NCI-H1092 treated with DMSO at 0.1 percent for 48 hours (cell line): ENCODE results near the gene GPR176.
"Not testable (repeated sequence)": the region's sequence is repeated elsewhere in the genome, so short reads cannot be mapped to it uniquely, and the experiment has no call there.

Experiments
- DNase-seq: peaks from one replicate; lab custom pipeline; 2025; lab: John Stamatoyannopoulos, UW

Gene GPR176

GRCh38 chr15:39935241-39935640 lies 15.2 kb upstream of the GPR176 start:
- no peak for DNase-seq

- DNase-seq: no peak
Observed at GRCh38 chr15:39934397-39935071, 14.5 kb upstream of the GPR176 start.

GRCh38 chr15:39931615-39932014 lies 11.5 kb upstream of the GPR176 start:
- DNase-seq: no peak

GRCh38 chr15:39926526-39926925 lies 6.5 kb upstream of the GPR176 start:
- no peak for DNase-seq

GRCh38 chr15:39925112-39925842 lies 5.2 kb upstream of the GPR176 start:
- DNase-seq: no peak

GRCh38 chr15:39924437-39924836 lies 4.4 kb upstream of the GPR176 start:
- DNase-seq: no peak

- DNase-seq: no peak
Observed at GRCh38 chr15:39922462-39923092, 2.5 kb upstream of the GPR176 start.

- no peak for DNase-seq
Observed at GRCh38 chr15:39921274-39921638, 1.2 kb upstream of the GPR176 start.

GRCh38 chr15:39920510-39921273 lies 626 bp upstream of the GPR176 start:
- peak; percentile 68 for DNase-seq

- DNase-seq: no peak
Observed at GRCh38 chr15:39919411-39919747, 687 bp downstream of the GPR176 start.

- no peak for DNase-seq
Observed at GRCh38 chr15:39918688-39919385, 1.2 kb downstream of the GPR176 start.

GRCh38 chr15:39914977-39915376 lies 5.1 kb downstream of the GPR176 start:
- no peak for DNase-seq

GRCh38 chr15:39909007-39909406 lies 11.1 kb downstream of the GPR176 start:
- DNase-seq: no peak

- no peak for DNase-seq
Observed at GRCh38 chr15:39908186-39908585, 11.9 kb downstream of the GPR176 start.

GRCh38 chr15:39907216-39907615 lies 12.8 kb downstream of the GPR176 start:
- DNase-seq: peak; percentile 13

- no peak for DNase-seq
Observed at GRCh38 chr15:39904115-39904514, 16.0 kb downstream of the GPR176 start.

- no peak for DNase-seq
Observed at GRCh38 chr15:39898317-39898716, 21.7 kb downstream of the GPR176 start.

GRCh38 chr15:39896846-39897245 lies 23.2 kb downstream of the GPR176 start:
- DNase-seq: no peak

- no peak for DNase-seq
Observed at GRCh38 chr15:39896101-39896500, 24.0 kb downstream of the GPR176 start.

GRCh38 chr15:39893051-39893450 lies 27.0 kb downstream of the GPR176 start:
- DNase-seq: not testable (repeated sequence)

- no peak for DNase-seq
Observed at GRCh38 chr15:39892418-39892817, 27.6 kb downstream of the GPR176 start.

GRCh38 chr15:39890621-39891020 lies 29.4 kb downstream of the GPR176 start:
- peak; percentile 10 for DNase-seq
